Inflammatory macrophage (primary cell): ENCODE measurements around the gene ZIC4.

Source experiments
- DNase-seq, 2 donors: peaks; one replicate each; pipeline ENCODE4 v3.0.0-alpha.2; 2020 to 2022

Gene ZIC4

GRCh38 chr3:147417551-147418295, 11.4 kb upstream of the ZIC4 start:
- DNase-seq, result no peak

DNA sequence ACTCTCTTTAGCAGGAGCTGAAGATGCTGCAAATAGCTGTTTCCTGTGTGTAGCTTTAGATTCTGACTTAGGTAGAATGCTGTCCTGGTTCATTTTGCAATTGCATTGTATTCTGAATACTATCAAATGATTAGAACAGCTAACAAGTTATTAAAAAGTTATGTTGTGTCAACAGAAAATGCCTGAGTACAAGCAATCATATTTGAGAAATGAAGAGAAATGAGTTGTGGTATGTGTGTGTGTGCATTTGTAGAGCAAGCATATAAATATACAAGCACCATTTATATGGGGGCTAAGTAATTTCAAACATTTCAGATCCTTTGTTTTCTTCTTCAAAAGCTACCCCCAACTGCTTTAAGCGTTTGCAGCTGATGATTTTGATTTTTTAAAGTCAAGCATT, 10.6 kb upstream of the ZIC4 start:
- no peak for DNase-seq

- DNase-seq, result no peak
These were observed 9.5 kb upstream of the ZIC4 start for GRCh38 chr3:147415874-147416273.

- DNase-seq, result no peak
These were observed 8.9 kb upstream of the ZIC4 start for GRCh38 chr3:147415286-147415685.

- no peak for DNase-seq
These were observed 8.2 kb upstream of the ZIC4 start for GRCh38 chr3:147414390-147415138.

- DNase-seq, result no peak
These were observed 7.5 kb upstream of the ZIC4 start for GRCh38 chr3:147413686-147414389.

DNA sequence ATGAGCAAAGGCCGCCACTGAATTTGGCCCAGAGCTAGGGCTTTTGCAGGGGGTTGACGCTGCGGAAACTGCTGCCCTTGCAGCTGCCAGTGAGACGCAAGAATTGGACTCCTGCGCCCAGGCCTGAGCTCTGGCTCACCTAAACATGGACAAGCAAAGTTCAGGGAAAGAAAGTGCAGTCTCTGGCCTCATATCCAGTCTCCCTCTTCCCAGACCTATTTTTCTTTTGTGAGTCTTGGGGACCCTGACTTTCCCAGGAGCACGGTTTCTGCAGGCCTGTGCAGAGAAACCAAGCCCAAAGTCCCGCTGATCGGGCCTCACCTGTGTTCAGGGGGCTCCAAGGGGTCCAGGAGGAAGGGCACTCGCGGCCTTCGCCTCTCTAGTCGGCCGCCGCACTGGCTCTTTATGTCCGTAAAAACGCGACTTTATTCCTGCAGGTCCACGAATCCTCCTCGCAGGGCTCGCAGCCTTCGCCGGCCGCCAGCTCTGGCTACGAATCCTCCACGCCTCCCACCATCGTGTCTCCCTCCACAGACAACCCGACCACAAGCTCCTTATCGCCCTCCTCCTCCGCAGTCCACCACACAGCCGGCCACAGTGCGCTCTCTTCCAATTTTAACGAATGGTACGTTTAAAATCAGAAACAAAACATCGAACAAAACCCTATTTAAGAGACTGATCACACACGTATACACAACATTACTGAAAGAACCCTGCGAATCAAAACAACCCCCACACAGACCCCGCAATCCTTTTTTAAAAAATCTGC, 6.8 kb upstream of the ZIC4 start:
- no peak for DNase-seq

GRCh38 chr3:147412261-147412916, 6.0 kb upstream of the ZIC4 start:
- DNase-seq, result no peak

- DNase-seq, result no peak
These were observed 5.5 kb upstream of the ZIC4 start for GRCh38 chr3:147411815-147412241.

GRCh38 chr3:147411238-147411814, 5.0 kb upstream of the ZIC4 start:
- no peak for DNase-seq

DNA sequence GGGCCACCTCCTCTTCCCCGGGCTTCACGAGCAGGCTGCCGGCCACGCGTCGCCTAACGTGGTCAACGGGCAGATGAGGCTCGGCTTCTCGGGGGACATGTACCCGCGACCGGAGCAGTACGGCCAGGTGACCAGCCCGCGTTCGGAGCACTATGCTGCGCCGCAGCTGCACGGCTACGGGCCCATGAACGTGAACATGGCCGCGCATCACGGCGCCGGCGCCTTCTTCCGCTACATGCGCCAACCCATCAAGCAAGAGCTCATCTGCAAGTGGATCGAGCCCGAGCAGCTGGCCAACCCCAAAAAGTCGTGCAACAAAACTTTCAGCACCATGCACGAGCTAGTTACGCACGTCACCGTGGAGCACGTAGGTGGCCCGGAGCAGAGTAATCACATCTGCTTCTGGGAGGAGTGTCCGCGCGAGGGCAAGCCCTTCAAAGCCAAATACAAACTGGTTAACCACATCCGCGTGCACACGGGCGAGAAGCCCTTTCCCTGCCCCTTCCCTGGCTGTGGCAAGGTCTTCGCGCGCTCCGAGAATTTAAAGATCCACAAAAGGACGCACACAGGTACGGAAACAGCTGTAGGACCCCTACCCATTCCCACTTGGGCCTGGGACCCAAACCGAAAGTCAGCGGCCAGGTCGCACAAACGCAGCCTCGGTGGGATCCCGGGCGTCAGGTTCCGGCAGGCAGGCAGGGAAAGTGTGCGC, 4.3 kb upstream of the ZIC4 start:
- DNase-seq, result no peak

DNA sequence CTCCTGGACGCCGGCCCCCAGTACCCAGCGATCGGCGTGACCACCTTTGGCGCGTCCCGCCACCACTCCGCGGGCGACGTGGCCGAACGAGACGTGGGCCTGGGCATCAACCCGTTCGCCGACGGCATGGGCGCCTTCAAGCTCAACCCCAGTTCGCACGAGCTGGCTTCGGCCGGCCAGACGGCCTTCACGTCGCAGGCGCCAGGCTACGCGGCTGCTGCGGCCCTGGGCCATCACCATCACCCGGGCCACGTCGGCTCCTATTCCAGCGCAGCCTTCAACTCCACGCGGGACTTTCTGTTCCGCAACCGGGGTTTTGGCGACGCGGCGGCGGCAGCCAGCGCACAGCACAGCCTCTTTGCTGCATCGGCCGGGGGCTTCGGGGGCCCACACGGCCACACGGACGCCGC, 3.8 kb upstream of the ZIC4 start:
- no peak for DNase-seq

GRCh38 chr3:147409143-147410115, 3.1 kb upstream of the ZIC4 start, which contains the start of gene ZIC1:
Gene ZIC1 (plus strand): TSS chr3:147409365. CDS start chr3:147410113, 748 bp downstream.
- no peak for DNase-seq

DNA sequence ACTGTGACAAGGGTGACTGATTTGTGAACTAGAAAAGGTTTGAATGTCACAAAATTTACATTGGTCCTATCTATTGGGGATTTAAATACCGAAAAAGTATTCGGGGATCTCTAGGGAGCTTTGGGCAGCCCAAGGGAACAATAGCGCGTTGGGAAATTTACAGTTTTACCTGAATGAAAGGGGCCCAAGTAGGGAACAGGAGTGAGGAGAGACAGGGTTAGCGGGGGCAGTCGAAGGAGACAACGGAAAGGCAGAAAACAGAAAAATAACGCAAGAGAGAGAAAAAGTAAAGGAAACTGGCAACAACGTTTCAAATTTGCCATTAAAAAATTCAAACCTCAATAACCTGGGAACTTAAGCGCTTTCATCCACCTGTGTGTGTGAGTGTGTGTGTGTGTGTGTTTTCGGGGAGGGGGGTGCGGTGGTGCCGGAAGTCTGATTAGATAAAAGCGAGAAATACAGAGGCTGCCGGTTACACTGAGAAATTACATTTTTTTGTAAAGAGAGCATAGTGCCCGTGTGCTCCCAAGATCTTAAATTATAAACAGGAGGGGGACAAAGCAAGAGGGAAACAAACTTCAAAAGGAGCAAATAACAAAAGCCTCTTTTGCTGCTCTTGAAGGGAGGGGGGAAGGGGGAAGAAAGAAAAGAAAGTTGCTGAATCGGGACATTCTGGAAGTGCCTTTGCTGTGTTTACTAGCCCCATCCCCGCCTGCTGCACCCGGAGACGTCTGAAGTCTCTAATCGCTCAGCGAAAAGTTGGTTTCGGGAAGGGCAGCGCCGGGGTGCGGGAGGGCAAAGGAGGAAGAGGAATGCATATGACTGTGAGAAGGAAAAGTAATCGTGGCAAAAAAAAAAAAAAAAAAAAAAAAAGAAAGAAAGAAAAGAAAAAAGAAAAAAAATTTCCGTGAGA, 2.1 kb upstream of the ZIC4 start:
- DNase-seq, result no peak

- no peak for DNase-seq
These were observed 1.3 kb upstream of the ZIC4 start for GRCh38 chr3:147407498-147408187.

DNA sequence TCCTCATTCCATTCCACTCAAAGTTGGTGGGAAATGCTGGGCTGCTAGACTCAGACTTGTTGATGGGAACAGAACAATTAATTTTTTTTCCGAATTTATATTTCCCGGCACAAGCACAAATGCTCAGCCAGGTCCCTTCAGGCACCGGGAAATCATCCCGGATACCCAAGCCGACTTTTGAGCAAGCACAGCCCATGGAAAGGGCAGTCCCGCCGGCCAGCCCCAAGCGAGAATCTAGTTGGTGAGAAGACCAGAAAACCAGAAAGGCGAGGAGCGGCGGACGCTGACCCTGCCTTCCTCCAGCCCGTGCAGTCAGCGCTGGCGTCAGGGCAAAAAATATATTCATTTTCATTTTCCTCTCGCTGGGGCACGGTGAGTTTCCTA, 763 bp upstream of the ZIC4 start:
- no peak for DNase-seq

DNA sequence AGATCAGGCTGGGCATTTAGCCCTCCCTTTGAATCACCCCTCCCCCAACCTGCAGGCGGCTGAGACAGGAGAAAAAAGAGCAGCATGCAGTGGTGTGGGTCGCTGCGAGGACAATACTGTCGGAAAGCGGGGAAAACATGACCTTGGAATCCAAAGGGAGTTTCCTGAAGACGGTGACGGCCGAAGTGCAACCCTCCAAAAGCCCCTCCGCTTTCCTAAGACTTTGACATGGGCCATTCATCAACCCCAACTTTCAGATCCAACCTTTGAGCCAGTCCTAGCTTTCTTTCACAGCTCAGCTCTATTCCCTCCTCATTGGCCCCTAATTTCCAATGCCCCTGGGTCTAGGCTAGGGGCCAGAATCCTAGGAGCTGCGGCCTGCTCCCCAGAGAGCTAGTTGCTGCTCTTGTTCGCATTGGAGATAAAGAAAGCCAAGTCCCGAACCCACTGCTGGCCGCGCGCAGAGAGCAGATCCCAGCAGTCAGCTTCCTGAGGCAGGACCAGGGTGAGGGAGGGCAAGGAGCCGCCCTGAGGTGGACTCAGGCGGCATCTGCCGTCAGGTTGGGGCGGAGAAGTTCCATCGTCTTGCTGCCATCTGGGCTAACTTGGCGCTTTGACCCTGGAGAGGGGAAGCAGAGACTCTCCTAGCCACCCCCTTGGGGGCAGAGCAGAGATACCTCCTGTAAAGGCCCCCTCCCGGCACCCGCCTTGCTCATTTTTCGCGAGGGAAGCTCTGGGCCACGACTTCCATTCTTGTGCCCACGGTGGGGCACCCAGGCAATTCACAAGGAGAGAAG, 914 bp downstream of the ZIC4 start:
- DNase-seq, result no peak
